ENCODE measurements around the gene TRANK1.

DNA sequence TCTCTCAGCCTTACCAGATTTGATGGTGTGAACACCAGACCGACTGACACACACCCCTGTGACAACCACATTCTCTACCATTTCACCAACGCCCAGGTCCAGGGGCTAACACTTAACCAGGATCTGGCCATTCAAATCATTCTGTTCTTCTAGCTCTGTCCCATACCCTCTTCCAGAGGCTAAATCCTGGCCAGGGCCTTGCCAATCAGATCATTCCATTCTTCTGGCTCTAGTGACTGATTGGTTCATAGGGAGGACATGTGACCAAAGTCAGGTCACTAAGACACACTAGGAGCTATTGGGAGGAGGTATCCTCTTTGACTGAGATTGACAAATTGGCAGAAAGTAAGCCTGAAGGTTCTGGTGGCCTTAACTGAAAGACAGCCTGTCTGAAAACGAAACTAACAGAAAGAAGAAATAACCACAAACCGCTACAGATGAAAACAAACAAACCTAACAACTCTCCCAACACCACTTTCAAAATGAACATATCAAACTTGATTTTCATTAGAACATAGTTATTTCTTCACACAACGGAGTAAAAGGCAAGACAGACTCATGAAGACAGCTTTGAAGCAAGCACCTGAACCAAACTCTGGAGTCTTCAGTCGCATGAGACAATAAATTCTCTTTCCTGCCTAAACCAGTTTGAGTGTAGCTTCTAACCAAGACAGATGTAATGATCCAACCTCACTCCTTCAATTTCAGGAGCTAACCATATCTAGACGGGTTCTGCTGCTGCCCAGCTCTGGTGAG is 68.5 kb downstream of the TRANK1 start:
- TF ChIP-seq, protein P1, sequence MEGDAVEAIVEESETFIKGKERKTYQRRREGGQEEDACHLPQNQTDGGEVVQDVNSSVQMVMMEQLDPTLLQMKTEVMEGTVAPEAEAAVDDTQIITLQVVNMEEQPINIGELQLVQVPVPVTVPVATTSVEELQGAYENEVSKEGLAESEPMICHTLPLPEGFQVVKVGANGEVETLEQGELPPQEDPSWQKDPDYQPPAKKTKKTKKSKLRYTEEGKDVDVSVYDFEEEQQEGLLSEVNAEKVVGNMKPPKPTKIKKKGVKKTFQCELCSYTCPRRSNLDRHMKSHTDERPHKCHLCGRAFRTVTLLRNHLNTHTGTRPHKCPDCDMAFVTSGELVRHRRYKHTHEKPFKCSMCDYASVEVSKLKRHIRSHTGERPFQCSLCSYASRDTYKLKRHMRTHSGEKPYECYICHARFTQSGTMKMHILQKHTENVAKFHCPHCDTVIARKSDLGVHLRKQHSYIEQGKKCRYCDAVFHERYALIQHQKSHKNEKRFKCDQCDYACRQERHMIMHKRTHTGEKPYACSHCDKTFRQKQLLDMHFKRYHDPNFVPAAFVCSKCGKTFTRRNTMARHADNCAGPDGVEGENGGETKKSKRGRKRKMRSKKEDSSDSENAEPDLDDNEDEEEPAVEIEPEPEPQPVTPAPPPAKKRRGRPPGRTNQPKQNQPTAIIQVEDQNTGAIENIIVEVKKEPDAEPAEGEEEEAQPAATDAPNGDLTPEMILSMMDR (IDR thresholded peaks at IDR 0.05) = no peak
- TF ChIP-seq POLR2A (IDR thresholded peaks at IDR 0.05) = no peak
- TF ChIP-seq POLR2AphosphoS5 (IDR thresholded peaks at IDR 0.05) = no peak

Data from prostate gland (tissue), 2 donors.